HEK293T (cell line): ENCODE measurements around the gene EGFL8.

Experiments used
- CTCF ChIA-PET: fragments of 350-600 bp; formaldehyde crosslinking; extraction: SDS; loops from one replicate; lab custom pipeline; 2021; ENCODE audit warnings: antibody characterized with exemption, inconsistent platforms; lab: Yijun Ruan, JAX
- POLR2A ChIA-PET: fragments of 350-600 bp; formaldehyde crosslinking; extraction: SDS; loops from one replicate; lab custom pipeline; 2020; ENCODE audit warnings: antibody characterized with exemption, inconsistent platforms; lab: Yijun Ruan, JAX
- DNase-seq: peaks from one replicate; pipeline ENCODE4 v3.0.0; 2012; ENCODE audit warnings: mixed read lengths; ENCODE audit errors: extremely low spot score
- ARNT ChIP-seq: fragments of 450-650 bp; IDR thresholded peaks from 2 replicates; pipeline ENCODE4 v1.6.1; 2017; ENCODE audit warnings: mild to moderate bottlenecking
- BHLHE40 ChIP-seq: fragments of 450-650 bp; IDR thresholded peaks from 2 replicates; pipeline ENCODE4 v1.6.1; 2016; ENCODE audit warnings: mild to moderate bottlenecking, moderate library complexity, borderline replicate concordance
- CTBP1 ChIP-seq: fragments of 450-650 bp; IDR thresholded peaks from 2 replicates; pipeline ENCODE4 v1.6.1; 2016; ENCODE audit warnings: borderline replicate concordance
- ELF4 ChIP-seq: fragments of 450-650 bp; IDR thresholded peaks from 2 replicates; pipeline ENCODE4 v1.6.1; 2017; ENCODE audit warnings: antibody characterized with exemption
- FOXA1 ChIP-seq: fragments of 450-650 bp; IDR thresholded peaks from 2 replicates; pipeline ENCODE4 v1.6.1; 2016; ENCODE audit warnings: mild to moderate bottlenecking
- FOXK2 ChIP-seq: fragments of 450-650 bp; IDR thresholded peaks from 2 replicates; pipeline ENCODE4 v1.6.1; 2016; ENCODE audit warnings: mild to moderate bottlenecking
- FOXM1 ChIP-seq: fragments of 450-650 bp; IDR thresholded peaks from 2 replicates; pipeline ENCODE4 v1.6.1; 2017; ENCODE audit warnings: mild to moderate bottlenecking, borderline replicate concordance
- HDGF ChIP-seq: fragments of 450-650 bp; IDR thresholded peaks from 2 replicates; pipeline ENCODE4 v1.6.1; 2017; ENCODE audit warnings: antibody characterized with exemption, borderline replicate concordance
- L3MBTL2 ChIP-seq: fragments of 450-650 bp; conservative IDR thresholded peaks from 2 replicates; pipeline ENCODE4 v1.6.1; 2016; ENCODE audit warnings: mild to moderate bottlenecking
- LEF1 ChIP-seq: fragments of 450-650 bp; IDR thresholded peaks from 2 replicates; pipeline ENCODE4 v1.6.1; 2017; ENCODE audit warnings: mild to moderate bottlenecking, borderline replicate concordance
- NFRKB ChIP-seq: fragments of 450-650 bp; IDR thresholded peaks from 2 replicates; pipeline ENCODE4 v1.6.1; 2016; ENCODE audit warnings: mild to moderate bottlenecking, moderate library complexity
- SP1 ChIP-seq: fragments of 450-650 bp; IDR thresholded peaks from 2 replicates; pipeline ENCODE4 v1.6.1; 2017
- SUZ12 ChIP-seq: fragments of 450-650 bp; IDR thresholded peaks from 2 replicates; pipeline ENCODE4 v1.6.1; 2016; ENCODE audit warnings: mild to moderate bottlenecking
- TARDBP ChIP-seq: fragments of 450-650 bp; IDR thresholded peaks from 2 replicates; pipeline ENCODE4 v1.6.1; 2016
- ZNF384 ChIP-seq: fragments of 450-650 bp; IDR thresholded peaks from 2 replicates; pipeline ENCODE4 v1.6.1; 2016
- TF ChIP-seq, protein P1 (sequence below): fragments of 450-650 bp; IDR thresholded peaks from 2 replicates; pipeline ENCODE4 v1.6.1; 2016

The EGFL8 gene

DNA sequence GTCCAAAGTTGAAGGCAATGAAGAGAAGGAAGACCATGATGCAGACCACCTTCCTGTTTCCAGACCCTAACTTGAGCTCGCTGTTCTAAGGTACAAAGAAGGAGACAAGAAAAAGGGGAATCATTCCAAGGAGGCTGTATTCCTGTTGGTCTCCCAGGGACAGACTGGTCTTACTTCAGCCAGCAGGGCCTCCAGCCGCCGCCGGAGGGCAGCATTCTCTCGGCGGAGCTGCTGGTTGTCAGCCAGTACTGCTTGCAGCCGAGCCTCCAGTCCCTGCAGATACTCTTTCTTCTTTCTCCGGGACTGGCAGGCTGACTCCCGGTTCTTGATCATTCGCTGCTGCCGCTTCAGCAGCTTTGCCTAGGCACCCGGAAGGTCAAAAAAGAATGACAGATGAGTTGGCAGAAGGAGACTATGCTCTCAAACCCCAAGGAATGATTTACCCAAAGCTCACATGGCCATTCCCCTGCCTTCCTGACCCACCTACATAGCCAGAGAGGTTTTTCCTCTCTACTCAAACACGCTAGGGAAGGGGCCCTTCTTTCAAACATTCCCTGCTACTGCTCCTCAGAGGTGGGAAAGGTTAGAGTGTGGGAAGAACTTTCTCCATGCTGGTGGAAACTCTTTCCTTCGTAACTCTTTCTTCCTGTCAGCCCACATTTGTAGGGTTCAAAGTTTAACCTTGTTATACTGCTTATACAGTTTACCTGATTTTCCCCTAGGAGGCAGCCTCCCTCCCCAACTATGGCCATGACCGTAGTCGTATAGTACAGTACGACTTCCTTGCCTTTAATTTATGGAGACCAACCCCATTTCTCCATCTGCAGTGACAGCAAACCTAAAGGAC is 45.4 kb upstream of the EGFL8 start:
- no peak for TF ChIP-seq TARDBP
- no peak for TF ChIP-seq ARNT
- no peak for TF ChIP-seq ELF4
- TF ChIP-seq, protein P1, sequence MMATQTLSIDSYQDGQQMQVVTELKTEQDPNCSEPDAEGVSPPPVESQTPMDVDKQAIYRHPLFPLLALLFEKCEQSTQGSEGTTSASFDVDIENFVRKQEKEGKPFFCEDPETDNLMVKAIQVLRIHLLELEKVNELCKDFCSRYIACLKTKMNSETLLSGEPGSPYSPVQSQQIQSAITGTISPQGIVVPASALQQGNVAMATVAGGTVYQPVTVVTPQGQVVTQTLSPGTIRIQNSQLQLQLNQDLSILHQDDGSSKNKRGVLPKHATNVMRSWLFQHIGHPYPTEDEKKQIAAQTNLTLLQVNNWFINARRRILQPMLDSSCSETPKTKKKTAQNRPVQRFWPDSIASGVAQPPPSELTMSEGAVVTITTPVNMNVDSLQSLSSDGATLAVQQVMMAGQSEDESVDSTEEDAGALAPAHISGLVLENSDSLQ: no peak
- TF ChIP-seq HDGF: no peak
- TF ChIP-seq FOXA1: no peak
- no peak for TF ChIP-seq FOXK2
- no peak for TF ChIP-seq BHLHE40
- no peak for TF ChIP-seq ZNF384
- TF ChIP-seq LEF1: no peak
- TF ChIP-seq FOXM1: no peak
- CTCF ChIA-PET: interaction anchor here (0.6 to 2.8 kb wide), 11 partner anchors 9 to 302 kb away, joined by 3 to 14 read pairs (median 4); partner anchors contain the start of genes ATF6B, FKBPL, GPSM3 and TNXB
- peak; percentile 87 for DNase-seq
- POLR2A ChIA-PET: interaction anchor here (0.8 to 2.4 kb wide), 5 partner anchors 11 to 58 kb away, joined by 3 to 14 read pairs (median 3); partner anchors contain the start of genes AGPAT1 and FKBPL

DNA sequence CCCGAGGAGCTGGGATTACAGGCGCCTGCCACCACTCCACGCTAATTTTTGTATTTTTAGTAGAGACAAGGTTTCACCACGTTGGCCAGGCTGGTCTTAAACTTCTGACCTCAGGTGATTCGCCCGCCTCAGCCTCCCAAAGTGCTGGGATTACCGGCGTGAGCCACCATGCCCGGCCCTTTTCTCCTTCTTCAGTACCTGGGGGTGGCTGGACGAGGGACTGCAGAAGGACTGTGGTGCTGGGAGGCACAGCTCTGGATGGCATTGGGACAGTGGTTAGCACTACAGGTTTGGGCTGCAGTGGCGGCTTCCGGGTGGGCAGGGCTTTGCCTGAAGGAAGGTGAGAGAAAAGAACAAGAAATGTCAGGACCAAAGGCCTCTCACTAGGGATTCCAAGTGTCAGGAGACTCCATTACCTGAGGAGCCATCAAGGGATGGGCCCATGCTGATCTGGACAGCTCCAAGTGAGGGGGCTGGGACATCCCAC is 43.8 kb upstream of the EGFL8 start:
- no peak for DNase-seq
- POLR2A ChIA-PET: interaction anchor here (1.8 kb wide), 1 partner anchor 9 kb away, joined by 7 read pairs; the partner anchor contains the start of gene FKBPL
- TF ChIP-seq ELF4 (no peak), FOXK2 (no peak), CTBP1 (no peak), LEF1 (no peak), HDGF (no peak), NFRKB (no peak)
- CTCF ChIA-PET: interaction anchor here (1.0 kb wide), 1 partner anchor 27 kb away, joined by 4 read pairs; no protein-coding TSS in a partner anchor

DNA sequence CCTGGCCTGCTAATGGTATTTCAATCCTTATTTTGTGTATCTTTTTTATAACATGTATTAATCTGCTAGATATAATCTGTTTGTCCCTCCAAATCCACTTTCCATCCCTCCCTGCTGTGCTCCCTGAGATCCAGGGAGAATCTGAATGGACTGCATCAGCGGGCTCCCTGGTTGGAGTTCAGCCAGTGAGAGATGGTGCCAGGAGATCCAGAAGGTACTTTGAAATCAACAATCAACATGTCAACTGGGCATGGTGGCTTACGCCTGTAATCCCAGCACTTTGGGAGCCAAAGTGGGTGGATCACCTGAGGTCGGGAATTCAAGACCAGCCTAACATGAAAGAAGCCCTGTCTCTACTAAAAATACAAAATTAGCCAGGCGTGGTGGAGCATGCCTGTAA is 40.7 kb upstream of the EGFL8 start:
- POLR2A ChIA-PET: no interaction called here
- no peak for DNase-seq
- CTCF ChIA-PET: no interaction called here
- TF ChIP-seq FOXK2 (no peak), SUZ12 (no peak), ARNT (no peak), TARDBP (no peak), LEF1 (no peak)

DNA sequence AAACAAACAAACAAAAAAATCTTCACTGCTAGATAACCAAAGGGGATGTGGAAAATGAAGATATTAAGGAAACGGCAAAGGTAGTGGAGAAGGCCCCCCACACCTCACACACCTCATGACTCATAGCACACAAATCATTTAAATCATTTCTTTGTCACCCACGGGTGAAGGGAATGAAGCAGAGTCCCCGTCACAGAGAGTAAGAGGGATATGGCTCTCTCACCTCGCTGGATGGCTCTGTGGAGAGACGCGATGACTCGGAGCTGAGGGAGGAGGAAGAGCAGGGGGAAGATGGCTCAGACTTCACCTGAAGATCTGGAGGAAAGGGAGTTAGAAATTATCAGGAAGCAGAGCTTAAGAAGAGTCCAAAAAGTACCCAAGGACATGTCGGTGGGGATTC is 37.5 kb upstream of the EGFL8 start:
- CTCF ChIA-PET: interaction anchor here (0.7 to 1.6 kb wide), 2 partner anchors 8 to 9 kb away, joined by 5 to 9 read pairs; no protein-coding TSS in a partner anchor
- TF ChIP-seq L3MBTL2 (no peak), FOXK2 (no peak), SP1 (no peak), FOXM1 (no peak), SUZ12 (no peak)
- POLR2A ChIA-PET: interaction anchor here (4.3 kb wide), 1 partner anchor 26 kb away, joined by 57 read pairs; the partner anchor contains the start of gene PRRT1
- no peak for DNase-seq

DNA sequence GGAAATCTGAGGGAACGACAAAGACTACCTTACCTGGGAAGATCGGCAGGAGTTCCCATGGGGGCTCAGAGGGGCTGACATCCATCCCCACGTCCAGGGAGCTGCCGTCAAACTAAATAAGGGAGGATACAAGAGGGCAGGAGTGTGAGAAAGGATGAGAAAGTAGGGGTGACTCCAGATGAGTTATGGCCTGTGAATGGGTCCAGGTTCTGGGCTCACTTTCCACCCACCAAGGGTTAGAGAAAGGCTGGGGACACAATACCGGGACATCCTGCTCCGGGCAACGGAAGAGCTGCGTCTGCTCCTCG is 37.0 kb upstream of the EGFL8 start:
- TF ChIP-seq SUZ12 (no peak), SP1 (no peak), TARDBP (no peak)
- POLR2A ChIA-PET: interaction anchor here (1.0 to 4.3 kb wide), 5 partner anchors 10 to 63 kb away, joined by 4 to 57 read pairs (median 9); partner anchors contain the start of genes AGPAT1, PBX2 and PRRT1
- CTCF ChIA-PET: interaction anchor here (0.7 to 1.6 kb wide), 2 partner anchors 9 to 10 kb away, joined by 5 to 9 read pairs; no protein-coding TSS in a partner anchor
- DNase-seq: no peak

DNA sequence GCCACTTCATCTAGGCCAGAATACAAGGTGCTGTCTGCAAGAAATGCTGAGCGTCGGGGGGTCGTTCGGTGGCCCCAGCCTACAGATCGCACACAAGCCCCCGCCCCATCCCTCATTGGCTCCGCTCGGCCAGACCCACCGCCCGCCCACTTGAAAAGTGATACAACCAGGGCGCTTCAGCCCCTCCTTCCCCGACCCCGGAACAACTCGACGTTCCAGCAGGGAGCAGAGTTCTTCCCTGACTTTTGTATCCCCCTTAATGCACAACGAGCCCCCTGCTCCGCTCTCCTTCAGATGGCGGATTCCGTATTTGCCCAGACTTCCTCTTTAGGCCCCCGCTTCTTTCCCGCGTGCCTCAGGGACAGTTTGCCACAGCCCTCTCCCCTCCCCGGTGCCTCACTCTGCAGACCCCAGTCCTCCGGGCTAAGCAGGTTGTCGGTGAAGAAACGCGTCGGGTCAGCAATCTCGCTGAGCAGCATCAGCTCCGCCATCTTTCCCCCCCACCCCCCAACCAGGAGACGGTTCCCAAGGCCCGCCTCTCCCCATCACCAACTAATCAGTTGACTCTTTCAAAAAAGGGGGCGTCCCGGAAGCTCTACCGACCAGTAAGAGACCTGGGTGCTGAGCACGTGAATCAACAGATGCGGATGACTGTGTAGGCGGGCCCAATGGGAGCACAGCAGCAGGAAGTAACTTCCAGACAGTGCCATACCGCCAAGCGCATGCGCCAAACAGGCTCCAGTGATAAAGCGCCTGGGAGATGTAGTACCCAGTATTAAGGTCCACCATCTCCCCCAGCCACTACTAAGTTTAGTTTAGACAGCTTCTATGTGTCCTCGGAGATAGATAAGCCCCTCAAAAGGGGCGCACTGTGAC is 36.4 kb upstream of the EGFL8 start, which contains the start of gene ATF6B:
Gene ATF6B, minus strand, starts transcription at position 530 of the 876 bp plus-strand sequence. Its CDS starts 39 bp downstream, at position 491.
- ChIA-PET CTCF (interaction anchor here (0.7 to 1.6 kb wide), 3 partner anchors 9 to 315 kb away, joined by 5 to 9 read pairs (median 7); no protein-coding TSS in a partner anchor), POLR2A (interaction anchor here (0.6 to 4.3 kb wide), 12 partner anchors 10 to 469 kb away, joined by 3 to 57 read pairs (median 6); partner anchors contain the start of genes AGPAT1, PBX2, PRRT1 and TNXB)
- no peak for TF ChIP-seq TARDBP
- TF ChIP-seq LEF1: no peak
- TF ChIP-seq FOXA1: no peak
- no peak for TF ChIP-seq CTBP1
- TF ChIP-seq ELF4: peak; percentile 51
- TF ChIP-seq ARNT: no peak
- peak; percentile 39 for TF ChIP-seq L3MBTL2
- TF ChIP-seq FOXK2: no peak
- TF ChIP-seq, protein P1: no peak
- peak; percentile 97 for DNase-seq
